B cell (primary cell): ENCODE results near the gene PAX2. TPM values are rescaled to one million over a fixed set of nuclear protein-coding genes. Genes with fewer than 3 reads are reported as not detected.

Experiments
- ATAC-seq: fragments of 200-7000 bp; cut with Tn5 transposase; one replicate; pipeline ENCODE4 v1.10.0; 2021; ENCODE audit warnings: low read depth, mild to moderate bottlenecking, moderate number of reproducible peaks, moderate library complexity
- CTCF ChIA-PET: fragments of 350-600 bp; sonication (Branson Sonifier 250); formaldehyde crosslinking; loops from one replicate; lab custom pipeline; 2021; ENCODE audit warnings: antibody characterized with exemption, inconsistent platforms; lab: Charles Lee
- POLR2A ChIA-PET: fragments of 350-600 bp; sonication (Branson Sonifier 250); formaldehyde crosslinking; loops from one replicate; lab custom pipeline; 2021; ENCODE audit warnings: antibody characterized with exemption; lab: Charles Lee
- DNase-seq: peaks from one replicate; pipeline ENCODE4 v3.0.0; 2013
- H2AFZ ChIP-seq: 2 replicates; pipeline ENCODE4 v1.6.1; 2012; ENCODE audit warnings: mild to moderate bottlenecking, low read depth, low read length; ENCODE audit not compliant: insufficient read depth, poor library complexity, severe bottlenecking
- H3K27ac ChIP-seq, 2 donors: 1 replicate in 1 of 2; 2 replicates in 1 of 2; pipeline ENCODE4 v1.5.1; 2012 to 2013; ENCODE audit warnings: low read length in 2 of 2, mild to moderate bottlenecking in 2 of 2, moderate library complexity in 1 of 2
- H3K27me3 ChIP-seq, 4 experiments: fragments of 200-600 bp in 1 of 4; sonication (generic) in 1 of 4; replicated peaks in 1 of 4; 1 replicate in 2 of 4; 2 replicates in 2 of 4; pipeline versions ENCODE4 v1.6.1 to v1.7.0; 2013 to 2016; ENCODE audit warnings: low read length in 3 of 4, mild to moderate bottlenecking in 2 of 4, mixed read lengths in 1 of 4, moderate library complexity in 1 of 4; ENCODE audit not compliant: insufficient read depth in 4 of 4, control insufficient read depth in 3 of 4; ENCODE audit errors: control extremely low read depth in 1 of 4
- H3K36me3 ChIP-seq, 2 experiments: replicated peaks in 1 of 2; 1 replicate in 1 of 2; 2 replicates in 1 of 2; pipeline versions ENCODE4 v1.6.1 to v1.7.1; 2013; ENCODE audit warnings: low read length in 1 of 2; ENCODE audit not compliant: insufficient read depth in 2 of 2, control insufficient read depth in 1 of 2; ENCODE audit errors: control extremely low read depth in 1 of 2, extremely low read depth in 1 of 2
- H3K4me1 ChIP-seq, 2 donors: fragments of 200-600 bp in 1 of 2; sonication (generic) in 1 of 2; 1 replicate in 1 of 2; 2 replicates in 1 of 2; pipeline versions ENCODE4 v1.5.1 to v1.6.1; 2013 to 2017; ENCODE audit warnings: low read length in 2 of 2; ENCODE audit not compliant: control insufficient read depth in 2 of 2, insufficient read depth in 2 of 2
- H3K4me2 ChIP-seq: replicated peaks from 2 replicates; pipeline ENCODE3; 2012; ENCODE audit warnings: mild to moderate bottlenecking, low read depth, low read length; ENCODE audit not compliant: poor library complexity, severe bottlenecking
- H3K4me3 ChIP-seq, 5 experiments: fragments of 200-600 bp in 1 of 5; sonication (generic) in 1 of 5; 1 replicate in 3 of 5; 2 replicates in 2 of 5; pipeline versions ENCODE4 v1.5.1 to v1.7.0; 2011 to 2016; ENCODE audit warnings: low read length in 4 of 5, mild to moderate bottlenecking in 4 of 5, low read depth in 2 of 5, control low read depth in 1 of 5, moderate library complexity in 1 of 5; ENCODE audit not compliant: insufficient read depth in 1 of 5; ENCODE audit errors: control extremely low read depth in 1 of 5, extremely low read depth in 1 of 5
- H3K79me2 ChIP-seq: fragments of 200-600 bp; sonication (generic); one replicate; pipeline ENCODE4 v1.6.0; 2016; ENCODE audit warnings: low read length; ENCODE audit not compliant: control insufficient read depth, insufficient read depth
- H3K9ac ChIP-seq: fragments of 200-600 bp; sonication (generic); 2 replicates; pipeline ENCODE4 v1.6.1; 2017; ENCODE audit warnings: mild to moderate bottlenecking, low read length, moderate library complexity
- H3K9me3 ChIP-seq, 3 donors: one replicate each; pipeline versions ENCODE4 v1.6.1 to v1.7.1; 2013; ENCODE audit warnings: low read length in 2 of 3; ENCODE audit not compliant: control insufficient read depth in 2 of 3, insufficient read depth in 1 of 3; ENCODE audit errors: control extremely low read depth in 1 of 3
- H4K20me1 ChIP-seq: 2 replicates; pipeline ENCODE4 v1.6.0; 2012; ENCODE audit warnings: mild to moderate bottlenecking, low read length; ENCODE audit not compliant: insufficient read depth, control insufficient read depth, poor library complexity, severe bottlenecking
- H3K27ac Mint-ChIP-seq: one replicate; pipeline ENCODE4 v1.8.0; 2021; ENCODE audit warnings: mixed read lengths
- H3K27me3 Mint-ChIP-seq: one replicate; pipeline ENCODE4 v1.8.0; 2021; ENCODE audit warnings: mixed read lengths
- H3K4me1 Mint-ChIP-seq: one replicate; pipeline ENCODE4 v1.8.0; 2021; ENCODE audit warnings: mixed read lengths
- H3K4me3 Mint-ChIP-seq: one replicate; pipeline ENCODE4 v1.8.0; 2021; ENCODE audit warnings: mixed read lengths
- H3K9me3 Mint-ChIP-seq: one replicate; pipeline ENCODE4 v1.8.0; 2022; ENCODE audit warnings: mixed read lengths; ENCODE audit not compliant: insufficient read depth
- EZH2 ChIP-seq: IDR thresholded peaks from 2 replicates; pipeline ENCODE4 v1.6.1; 2012; ENCODE audit warnings: borderline replicate concordance, low read depth, mild to moderate bottlenecking, moderate library complexity, low read length; ENCODE audit not compliant: insufficient read depth, poor library complexity, severe bottlenecking
- WGBS: methylation state at CpG from one replicate; pipeline ENCODE4 v1.1.5; 2013; ENCODE audit warnings: missing lambda C conversion rate; ENCODE audit not compliant: insufficient coverage; 5-methylcytosine and 5-hydroxymethylcytosine counted together
- intact Hi-C: fragments of 100-400 bp; cut with micrococcal nuclease; formaldehyde crosslinking; loops from one replicate; pipeline ENCODE4 v1.10.0; 2022
- polyA plus RNA-seq: library from polyadenylated mRNA; depleted of rRNA; stranded (reverse); fragments of >200 nt; gene quantifications from 2 replicates; pipeline ENCODE4 v1.2.3, GENCODE V29; 2012
- total RNA-seq, 2 donors: library from RNA; stranded (reverse); fragments of 120-200 nt in 1 of 2; gene quantifications; 1 replicate in 1 of 2; 2 replicates in 1 of 2; pipeline versions ENCODE4 v1.2.3 to v1.2.4, GENCODE V29; 2013 to 2022
- TF ChIP-seq, protein P1 (sequence below): fragments of 200-600 bp; IDR thresholded peaks from one replicate; pipeline ENCODE4 v1.8.0; 2022; ENCODE audit warnings: antibody characterized with exemption, mild to moderate bottlenecking

Gene PAX2
- total and polyA plus RNA-seq, 2 donors (not counting 1 experiment from before 2014, with no cell fraction given) = 0.12 TPM; not detected in 1

DNA sequence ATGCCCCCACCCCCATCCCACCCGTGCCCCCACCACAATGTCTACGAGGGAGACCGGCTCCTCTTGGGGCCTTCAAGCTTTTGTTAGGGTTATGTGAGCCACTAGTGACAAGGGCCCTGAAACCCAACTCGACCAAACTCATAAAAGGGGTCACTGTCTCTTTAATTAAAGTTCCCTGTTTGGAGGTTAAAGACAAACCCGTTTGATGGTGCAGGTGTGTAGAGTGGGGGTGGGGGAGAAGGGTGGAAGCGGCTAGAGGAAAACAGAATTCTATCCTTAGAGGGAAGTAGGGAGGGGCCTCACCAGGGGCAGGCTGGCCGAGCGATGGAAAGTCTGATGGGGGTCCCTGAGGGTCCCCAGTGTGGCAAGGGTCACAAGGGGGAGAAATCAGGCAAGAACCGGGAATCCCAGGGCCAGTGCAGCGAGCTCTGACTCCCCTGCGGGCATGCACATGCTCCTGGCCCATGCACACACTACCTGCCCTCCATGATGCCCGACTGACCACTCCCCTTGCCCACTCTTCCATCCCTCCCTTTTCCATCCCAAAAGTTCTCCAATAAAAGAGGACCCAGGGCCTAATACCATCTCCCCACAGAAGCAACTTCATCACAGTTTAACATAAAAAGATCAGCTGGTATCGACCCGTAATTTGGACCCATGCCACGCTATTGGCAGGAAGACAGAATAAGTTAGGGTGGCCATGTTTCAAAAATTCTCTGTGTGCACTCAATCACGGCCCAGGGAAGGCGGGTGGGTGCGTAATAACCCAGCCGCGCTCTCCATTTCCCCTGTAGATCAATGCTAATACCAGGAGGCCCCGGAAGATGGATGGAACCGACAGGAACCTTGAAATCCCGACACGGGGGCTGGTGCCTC, 131.4 kb downstream of the PAX2 start:
- H3K27ac ChIP-seq = no peak overlapping the region
- H3K79me2 ChIP-seq = no peaks in the 10 kb centered on the region
- peaks cover 0 to 11% (median 3%) of the 10 kb centered on the region in 4 experiments for H3K27me3 ChIP-seq
- H2AFZ ChIP-seq = no peak overlapping the region
- TF ChIP-seq, protein P1, sequence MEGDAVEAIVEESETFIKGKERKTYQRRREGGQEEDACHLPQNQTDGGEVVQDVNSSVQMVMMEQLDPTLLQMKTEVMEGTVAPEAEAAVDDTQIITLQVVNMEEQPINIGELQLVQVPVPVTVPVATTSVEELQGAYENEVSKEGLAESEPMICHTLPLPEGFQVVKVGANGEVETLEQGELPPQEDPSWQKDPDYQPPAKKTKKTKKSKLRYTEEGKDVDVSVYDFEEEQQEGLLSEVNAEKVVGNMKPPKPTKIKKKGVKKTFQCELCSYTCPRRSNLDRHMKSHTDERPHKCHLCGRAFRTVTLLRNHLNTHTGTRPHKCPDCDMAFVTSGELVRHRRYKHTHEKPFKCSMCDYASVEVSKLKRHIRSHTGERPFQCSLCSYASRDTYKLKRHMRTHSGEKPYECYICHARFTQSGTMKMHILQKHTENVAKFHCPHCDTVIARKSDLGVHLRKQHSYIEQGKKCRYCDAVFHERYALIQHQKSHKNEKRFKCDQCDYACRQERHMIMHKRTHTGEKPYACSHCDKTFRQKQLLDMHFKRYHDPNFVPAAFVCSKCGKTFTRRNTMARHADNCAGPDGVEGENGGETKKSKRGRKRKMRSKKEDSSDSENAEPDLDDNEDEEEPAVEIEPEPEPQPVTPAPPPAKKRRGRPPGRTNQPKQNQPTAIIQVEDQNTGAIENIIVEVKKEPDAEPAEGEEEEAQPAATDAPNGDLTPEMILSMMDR = no peak
- no peak for TF ChIP-seq EZH2
- Mint-ChIP-seq H3K4me1 (no peaks in the 10 kb centered on the region), H3K27ac (no peak overlapping the region), H3K4me3 (no peak overlapping the region), H3K9me3 (no peaks in the 10 kb centered on the region), H3K27me3 (peaks cover 29% of the 10 kb centered on the region)
- CTCF ChIA-PET = interaction anchor here (0.8 to 1.2 kb wide), 2 partner anchors 45 to 206 kb away, joined by 3 read pairs; no protein-coding TSS in a partner anchor
- no peak for DNase-seq
- no peak overlapping the region for H3K4me2 ChIP-seq
- no peaks in the 10 kb centered on the region for H4K20me1 ChIP-seq
- 76% methylated on average over 19 of the region's 24 CpGs for WGBS
- no peak overlapping the region for H3K4me3 ChIP-seq
- intact Hi-C loops = loop anchor here (10.0 kb wide), 1 partner anchor 442 kb away; no protein-coding TSS in a partner anchor
- no peaks in the 10 kb centered on the region for H3K4me1 ChIP-seq
- H3K9me3 ChIP-seq = no peaks in the 10 kb centered on the region
- ATAC-seq = no peak
- H3K9ac ChIP-seq = no peak overlapping the region
- no peaks in the 10 kb centered on the region for H3K36me3 ChIP-seq
- POLR2A ChIA-PET = no interaction called here

DNA sequence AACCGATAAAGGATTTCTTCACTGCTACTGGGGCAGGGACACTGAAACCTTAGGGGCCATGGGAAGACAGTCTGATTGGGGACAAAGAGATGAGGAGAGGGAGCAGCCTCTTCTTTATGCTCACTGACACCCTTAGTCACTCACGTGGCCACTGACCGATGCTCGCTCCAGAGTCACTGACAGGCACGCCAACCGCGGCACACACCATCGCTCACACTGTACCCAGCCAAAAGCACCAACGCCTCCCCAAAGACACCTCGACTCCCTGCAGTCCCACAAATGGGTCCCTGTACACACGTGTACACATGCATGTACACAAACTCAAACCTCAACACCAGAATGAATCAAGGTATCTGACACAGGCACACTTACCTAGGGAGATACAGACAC, 132.1 kb downstream of the PAX2 start:
- Histone ChIP-seq H3K4me2 (no peak overlapping the region), H3K4me3 (no peak overlapping the region), H3K36me3 (no peaks in the 10 kb centered on the region), H2AFZ (no peak overlapping the region), H3K9ac (no peak overlapping the region), H3K4me1 (no peaks in the 10 kb centered on the region), H4K20me1 (no peaks in the 10 kb centered on the region), H3K9me3 (no peaks in the 10 kb centered on the region), H3K27ac (no peak overlapping the region), H3K27me3 (peaks cover 0 to 11% (median 3%) of the 10 kb centered on the region in 4 experiments), H3K79me2 (no peaks in the 10 kb centered on the region)
- CTCF ChIA-PET = interaction anchor here (1.6 kb wide), 1 partner anchor 11 kb away, joined by 5 read pairs; no protein-coding TSS in a partner anchor
- no peak for DNase-seq
- H3K4me3 Mint-ChIP-seq = no peak overlapping the region
- no peak for ATAC-seq
- no peak for TF ChIP-seq EZH2
- H3K27me3 Mint-ChIP-seq = peaks cover 29% of the 10 kb centered on the region
- no peaks in the 10 kb centered on the region for H3K4me1 Mint-ChIP-seq
- no peaks in the 10 kb centered on the region for H3K9me3 Mint-ChIP-seq
- intact Hi-C loops = loop anchor here (10.0 kb wide), 1 partner anchor 443 kb away; no protein-coding TSS in a partner anchor
- H3K27ac Mint-ChIP-seq = no peak overlapping the region
- POLR2A ChIA-PET = no interaction called here
- WGBS = 91% methylated on average over 11 of the region's 11 CpGs
